Testis (tissue), 3 donors: ENCODE data around the gene NELL1. TPM values are rescaled to one million over a fixed set of nuclear protein-coding genes. Genes with fewer than 3 reads are reported as not detected.

Experiments used
- DNase-seq: peaks from one replicate; pipeline ENCODE4 v3.0.0-alpha.2; 2019
- H3K27ac ChIP-seq, 2 donors: fragments of 200-600 bp; sonication (generic); one replicate each; pipeline ENCODE4 v1.5.1; 2019
- H3K27me3 ChIP-seq: fragments of 200-600 bp; sonication (generic); one replicate; pipeline ENCODE4 v1.5.1; 2019
- H3K36me3 ChIP-seq: fragments of 200-600 bp; sonication (generic); one replicate; pipeline ENCODE4 v1.5.1; 2017; ENCODE audit warnings: low read depth; ENCODE audit errors: missing control alignments
- H3K4me1 ChIP-seq: fragments of 200-600 bp; sonication (generic); one replicate; pipeline ENCODE4 v1.5.1; 2019
- H3K4me3 ChIP-seq, 2 donors: fragments of 200-600 bp; sonication (generic); one replicate each; pipeline ENCODE4 v1.5.1; 2017 to 2019
- H3K9me3 ChIP-seq: fragments of 200-600 bp; sonication (generic); one replicate; pipeline ENCODE4 v1.5.1; 2017
- CTCF ChIP-seq, 3 experiments: fragments of 450-650 bp in 2 of 3; fragments of 200-600 bp in 1 of 3; sonication (generic) in 1 of 3; IDR thresholded peaks; one replicate each; pipeline ENCODE4 v1.5.1; 2016 to 2019; ENCODE audit warnings: antibody characterized with exemption in 3 of 3, mild to moderate bottlenecking in 2 of 3, moderate library complexity in 1 of 3
- POLR2A ChIP-seq: fragments of 450-650 bp; IDR thresholded peaks from one replicate; pipeline ENCODE4 v1.6.1; 2017; ENCODE audit warnings: antibody characterized with exemption, mild to moderate bottlenecking, moderate library complexity
- WGBS, 2 donors: methylation state at CpG; one replicate each; pipeline ENCODE4 v1.1.5; 2018; 5-methylcytosine and 5-hydroxymethylcytosine counted together
- intact Hi-C: fragments of 100-400 bp; cut with DNase I; formaldehyde crosslinking; loops from one replicate; pipeline ENCODE4 v1.15.1; 2023; ENCODE audit warnings: low total_unique reads
- polyA plus RNA-seq: library from polyadenylated mRNA; stranded (reverse); fragments of 350-450 nt; fragmentation: Illumina TruSeq; extraction: RNeasy Lipid Tissue Mini Kit (QIAGEN cat#74804); gene quantifications from one replicate; pipeline ENCODE4 v1.2.3, GENCODE V29; 2014; ENCODE audit warnings: low read depth, low replicate concordance; ENCODE audit not compliant: insufficient read depth
- total RNA-seq, 2 donors: library from RNA; depleted of rRNA; stranded (reverse); fragments of >200 nt; gene quantifications; one replicate each; pipeline ENCODE4 v1.2.3, GENCODE V29; 2016

The NELL1 gene
- total and polyA plus RNA-seq, 3 donors from 2014 or later: 4.9 to 8.9 (median 7.0) TPM

GRCh38 chr11:21543901-21544300, 874.5 kb downstream of the NELL1 start:
- no peaks in the 10 kb centered on the region for H3K36me3 ChIP-seq
- no peak overlapping the region for H3K4me3 ChIP-seq
- no peak overlapping the region for H3K27ac ChIP-seq
- no peaks in the 10 kb centered on the region for H3K4me1 ChIP-seq
- no peak for DNase-seq
- no peaks in the 10 kb centered on the region for H3K9me3 ChIP-seq
- TF ChIP-seq POLR2A (no peak), CTCF (IDR thresholded peaks at IDR 0.05) (no peak)
- no peaks in the 10 kb centered on the region for H3K27me3 ChIP-seq
- intact Hi-C loops: no loop called here

DNA sequence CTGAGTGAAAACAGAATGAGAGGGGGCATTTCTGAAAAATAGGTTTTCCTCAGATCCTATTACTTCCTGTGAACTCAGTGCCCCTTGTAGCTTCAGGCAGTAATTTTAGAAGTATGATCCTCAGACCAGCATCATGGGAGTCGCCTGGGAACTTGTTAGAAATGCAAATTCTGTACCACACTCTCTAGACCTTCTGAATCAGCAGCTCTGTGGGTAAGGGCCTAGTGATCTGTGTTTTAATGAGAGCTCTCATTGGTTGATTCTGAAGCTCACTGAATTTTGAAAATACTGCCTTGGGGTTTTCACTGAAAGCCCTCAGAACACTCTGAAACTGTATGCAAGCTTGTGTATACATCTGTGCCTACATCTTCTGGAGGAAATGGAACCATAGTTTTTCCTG, 876.3 kb downstream of the NELL1 start:
- DNase-seq: no peak

GRCh38 chr11:21546703-21547102, 877.3 kb downstream of the NELL1 start:
- H3K4me3 ChIP-seq: no peak overlapping the region
- H3K36me3 ChIP-seq: no peaks in the 10 kb centered on the region
- no peak overlapping the region for H3K27ac ChIP-seq
- intact Hi-C loops: no loop called here
- H3K4me1 ChIP-seq: no peaks in the 10 kb centered on the region
- H3K27me3 ChIP-seq: no peaks in the 10 kb centered on the region
- no peak for DNase-seq
- WGBS, 2 donors: 42 to 95% methylated on average over 1 of the region's 1 CpG
- H3K9me3 ChIP-seq: no peaks in the 10 kb centered on the region
- TF ChIP-seq POLR2A (no peak), CTCF (IDR thresholded peaks at IDR 0.05) (no peak)

More for the DNA sequence above, 876.3 kb downstream of the NELL1 start:
- Histone ChIP-seq H3K4me1 (no peaks in the 10 kb centered on the region), H3K27ac (no peak overlapping the region), H3K9me3 (no peaks in the 10 kb centered on the region), H3K27me3 (no peaks in the 10 kb centered on the region), H3K36me3 (no peaks in the 10 kb centered on the region), H3K4me3 (no peak overlapping the region)
- no peak for TF ChIP-seq POLR2A
- WGBS, 2 donors: 81 to 85% methylated on average over 1 of the region's 1 CpG
- intact Hi-C loops: no loop called here

DNA sequence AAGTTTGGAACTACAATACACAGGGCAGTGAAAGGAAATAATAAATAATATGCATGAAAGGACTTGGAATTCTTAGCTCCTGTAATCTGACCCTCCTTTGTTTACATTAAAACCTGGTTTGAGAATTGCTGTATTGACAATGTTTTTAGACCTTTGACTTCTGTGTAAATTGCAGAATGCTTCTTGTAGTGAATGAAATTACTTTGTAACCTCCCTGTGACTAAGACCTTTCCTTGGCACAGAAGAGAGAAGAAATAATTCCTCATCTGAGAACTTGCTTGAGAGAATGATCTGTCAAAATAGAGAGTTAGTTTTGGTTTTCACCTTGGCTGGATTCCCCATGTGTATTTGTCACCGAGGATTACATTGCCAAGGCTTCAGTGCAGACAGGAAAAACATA, 883.5 kb downstream of the NELL1 start:
- no peaks in the 10 kb centered on the region for H3K36me3 ChIP-seq
- intact Hi-C loops: no loop called here
- 23 to 26% methylated on average over 1 of the region's 1 CpG for WGBS, 2 donors
- no peaks in the 10 kb centered on the region for H3K27me3 ChIP-seq
- H3K9me3 ChIP-seq: no peaks in the 10 kb centered on the region
- H3K27ac ChIP-seq: no peak overlapping the region
- H3K4me3 ChIP-seq: no peak overlapping the region
- TF ChIP-seq CTCF (IDR thresholded peaks at IDR 0.05) (no peak), POLR2A (no peak)
- no peak for DNase-seq
- no peaks in the 10 kb centered on the region for H3K4me1 ChIP-seq

DNA sequence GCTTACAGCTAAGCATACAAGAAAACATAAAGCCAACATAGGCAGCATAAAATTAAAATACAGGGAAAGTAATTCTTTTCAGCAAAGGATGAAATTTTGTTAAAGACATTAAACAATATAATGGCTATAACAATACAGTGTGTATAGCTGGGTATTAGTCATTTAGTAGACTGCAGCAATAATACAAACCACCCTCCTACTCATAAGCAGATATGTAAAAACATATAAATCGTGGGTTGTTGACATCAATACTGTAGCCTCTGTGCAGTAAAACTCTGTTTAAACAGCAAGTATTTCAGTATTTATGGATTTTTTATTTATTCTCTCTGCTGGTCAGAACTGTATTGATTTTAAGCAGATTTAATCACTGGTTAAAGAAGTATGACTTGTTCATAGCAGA, 884.4 kb downstream of the NELL1 start:
- no peak for DNase-seq
- TF ChIP-seq CTCF (IDR thresholded peaks at IDR 0.05) (no peak), POLR2A (no peak)
- intact Hi-C loops: no loop called here
- 56 to 78% methylated on average over 1 of the region's 1 CpG for WGBS, 2 donors
- H3K27ac ChIP-seq: no peak overlapping the region
- H3K36me3 ChIP-seq: no peaks in the 10 kb centered on the region
- H3K4me3 ChIP-seq: no peak overlapping the region
- no peaks in the 10 kb centered on the region for H3K27me3 ChIP-seq
- H3K9me3 ChIP-seq: no peaks in the 10 kb centered on the region
- H3K4me1 ChIP-seq: no peaks in the 10 kb centered on the region
